HEK293 (cell line): ENCODE measurements around the gene HERC4.

Experiments used
- FEZF1 ChIP-seq: fragments of 450-650 bp; formaldehyde crosslinking; IDR thresholded peaks from 2 replicates; pipeline ENCODE4 v1.5.1; 2016; ENCODE audit warnings: missing biosample characterization, missing genetic modification characterization
- INSM2 ChIP-seq: fragments of 450-650 bp; formaldehyde crosslinking; IDR thresholded peaks from 2 replicates; pipeline ENCODE4 v1.5.1; 2016; ENCODE audit warnings: missing biosample characterization, missing genetic modification characterization
- PATZ1 ChIP-seq: fragments of 450-650 bp; formaldehyde crosslinking; IDR thresholded peaks from 2 replicates; pipeline ENCODE4 v1.5.1; 2016; ENCODE audit warnings: missing biosample characterization, missing genetic modification characterization
- PBX3 ChIP-seq: sonication (generic); formaldehyde crosslinking; IDR thresholded peaks from 2 replicates; pipeline ENCODE4 v1.8.1; 2022; ENCODE audit warnings: mild to moderate bottlenecking, moderate library complexity, missing genetic modification reagents
- PRDM10 ChIP-seq: fragments of 450-650 bp; formaldehyde crosslinking; IDR thresholded peaks from 2 replicates; pipeline ENCODE4 v1.5.1; 2016; ENCODE audit warnings: missing biosample characterization, missing genetic modification characterization
- SALL2 ChIP-seq: fragments of 450-650 bp; formaldehyde crosslinking; IDR thresholded peaks from 2 replicates; pipeline ENCODE4 v1.5.0; 2017; ENCODE audit warnings: missing biosample characterization, mild to moderate bottlenecking, missing genetic modification characterization, borderline replicate concordance
- SP7 ChIP-seq: fragments of 450-650 bp; formaldehyde crosslinking; IDR thresholded peaks from 2 replicates; pipeline ENCODE4 v1.5.1; 2016; ENCODE audit warnings: missing biosample characterization, missing genetic modification characterization
- WT1 ChIP-seq: fragments of 450-650 bp; formaldehyde crosslinking; IDR thresholded peaks from 2 replicates; pipeline ENCODE4 v1.5.1; 2016; ENCODE audit warnings: missing biosample characterization, missing genetic modification characterization
- YY1 ChIP-seq: fragments of 450-650 bp; formaldehyde crosslinking; IDR thresholded peaks from 2 replicates; pipeline ENCODE4 v1.5.1; 2018; ENCODE audit warnings: missing biosample characterization, missing genetic modification characterization
- ZBTB48 ChIP-seq: fragments of 450-650 bp; formaldehyde crosslinking; IDR thresholded peaks from 2 replicates; pipeline ENCODE4 v1.5.1; 2016; ENCODE audit warnings: missing biosample characterization, missing genetic modification characterization
- ZEB2 ChIP-seq: fragments of 450-650 bp; formaldehyde crosslinking; IDR thresholded peaks from 2 replicates; pipeline ENCODE4 v1.5.1; 2016; ENCODE audit warnings: missing biosample characterization, missing genetic modification characterization
- ZFP69B ChIP-seq: fragments of 450-650 bp; formaldehyde crosslinking; IDR thresholded peaks from 2 replicates; pipeline ENCODE4 v1.5.1; 2016; ENCODE audit warnings: missing biosample characterization, missing genetic modification characterization
- ZNF112 ChIP-seq: fragments of 450-650 bp; formaldehyde crosslinking; IDR thresholded peaks from 2 replicates; pipeline ENCODE4 v1.5.0; 2017; ENCODE audit warnings: missing biosample characterization, missing genetic modification characterization
- ZNF174 ChIP-seq: fragments of 450-650 bp; formaldehyde crosslinking; IDR thresholded peaks from 2 replicates; pipeline ENCODE4 v1.5.0; 2017; ENCODE audit warnings: missing biosample characterization, mild to moderate bottlenecking, missing genetic modification characterization
- ZNF280D ChIP-seq: fragments of 450-650 bp; formaldehyde crosslinking; IDR thresholded peaks from 2 replicates; pipeline ENCODE4 v1.5.1; 2016; ENCODE audit warnings: missing biosample characterization, missing genetic modification characterization
- ZNF335 ChIP-seq: fragments of 450-650 bp; formaldehyde crosslinking; conservative IDR thresholded peaks from 2 replicates; pipeline ENCODE4 v1.5.1; 2016; ENCODE audit warnings: missing biosample characterization, missing genetic modification characterization
- ZNF341 ChIP-seq: fragments of 450-650 bp; formaldehyde crosslinking; IDR thresholded peaks from 2 replicates; pipeline ENCODE4; 2016; ENCODE audit warnings: low read depth, missing biosample characterization, missing genetic modification characterization
- ZNF366 ChIP-seq: fragments of 450-650 bp; formaldehyde crosslinking; conservative IDR thresholded peaks from 2 replicates; pipeline ENCODE4 v1.5.1; 2016; ENCODE audit warnings: missing biosample characterization, missing genetic modification characterization
- ZNF48 ChIP-seq: fragments of 450-650 bp; formaldehyde crosslinking; IDR thresholded peaks from 2 replicates; pipeline ENCODE4 v1.5.1; 2016; ENCODE audit warnings: missing biosample characterization, missing genetic modification characterization
- ZNF501 ChIP-seq: fragments of 450-650 bp; formaldehyde crosslinking; IDR thresholded peaks from 2 replicates; pipeline ENCODE4 v1.5.1; 2016; ENCODE audit warnings: missing biosample characterization, missing genetic modification characterization
- ZNF600 ChIP-seq: fragments of 450-650 bp; formaldehyde crosslinking; IDR thresholded peaks from 2 replicates; pipeline ENCODE4 v1.5.1; 2016; ENCODE audit warnings: missing biosample characterization, missing genetic modification characterization
- TF ChIP-seq, protein P1 (sequence below): fragments of 450-650 bp; formaldehyde crosslinking; IDR thresholded peaks from 2 replicates; pipeline ENCODE4 v1.5.1; 2016; ENCODE audit warnings: missing biosample characterization, missing genetic modification characterization
- TF ChIP-seq, protein P2 (sequence below): fragments of 450-650 bp; formaldehyde crosslinking; IDR thresholded peaks from 2 replicates; pipeline ENCODE4 v1.5.1; 2016; ENCODE audit warnings: missing biosample characterization, missing genetic modification characterization

Gene HERC4

GRCh38 chr10:68096913-68097516 lies 21.9 kb upstream of the HERC4 start (continued):
- TF ChIP-seq, protein P1, sequence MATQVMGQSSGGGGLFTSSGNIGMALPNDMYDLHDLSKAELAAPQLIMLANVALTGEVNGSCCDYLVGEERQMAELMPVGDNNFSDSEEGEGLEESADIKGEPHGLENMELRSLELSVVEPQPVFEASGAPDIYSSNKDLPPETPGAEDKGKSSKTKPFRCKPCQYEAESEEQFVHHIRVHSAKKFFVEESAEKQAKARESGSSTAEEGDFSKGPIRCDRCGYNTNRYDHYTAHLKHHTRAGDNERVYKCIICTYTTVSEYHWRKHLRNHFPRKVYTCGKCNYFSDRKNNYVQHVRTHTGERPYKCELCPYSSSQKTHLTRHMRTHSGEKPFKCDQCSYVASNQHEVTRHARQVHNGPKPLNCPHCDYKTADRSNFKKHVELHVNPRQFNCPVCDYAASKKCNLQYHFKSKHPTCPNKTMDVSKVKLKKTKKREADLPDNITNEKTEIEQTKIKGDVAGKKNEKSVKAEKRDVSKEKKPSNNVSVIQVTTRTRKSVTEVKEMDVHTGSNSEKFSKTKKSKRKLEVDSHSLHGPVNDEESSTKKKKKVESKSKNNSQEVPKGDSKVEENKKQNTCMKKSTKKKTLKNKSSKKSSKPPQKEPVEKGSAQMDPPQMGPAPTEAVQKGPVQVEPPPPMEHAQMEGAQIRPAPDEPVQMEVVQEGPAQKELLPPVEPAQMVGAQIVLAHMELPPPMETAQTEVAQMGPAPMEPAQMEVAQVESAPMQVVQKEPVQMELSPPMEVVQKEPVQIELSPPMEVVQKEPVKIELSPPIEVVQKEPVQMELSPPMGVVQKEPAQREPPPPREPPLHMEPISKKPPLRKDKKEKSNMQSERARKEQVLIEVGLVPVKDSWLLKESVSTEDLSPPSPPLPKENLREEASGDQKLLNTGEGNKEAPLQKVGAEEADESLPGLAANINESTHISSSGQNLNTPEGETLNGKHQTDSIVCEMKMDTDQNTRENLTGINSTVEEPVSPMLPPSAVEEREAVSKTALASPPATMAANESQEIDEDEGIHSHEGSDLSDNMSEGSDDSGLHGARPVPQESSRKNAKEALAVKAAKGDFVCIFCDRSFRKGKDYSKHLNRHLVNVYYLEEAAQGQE (tag by site-specific recombination): no peak
- TF ChIP-seq ZNF48 (no peak), SP7 (peak; percentile 86), ZBTB48 (tag by site-specific recombination) (no peak), FEZF1 (tag by site-specific recombination) (no peak), PBX3 (CRISPR knock-in tag) (no peak), ZNF600 (tag by site-specific recombination) (no peak), ZNF366 (tag by site-specific recombination) (peak; percentile 68), YY1 (no peak), ZNF112 (tag by site-specific recombination) (no peak), WT1 (tag by site-specific recombination) (no peak), ZEB2 (tag by site-specific recombination) (peak; percentile 72; the same call in 1 of the 2 replicates), ZNF335 (no peak; the same call in 1 of the 2 replicates), INSM2 (peak; percentile 55), PRDM10 (peak; percentile 48), ZNF341 (no peak), ZNF174 (tag by site-specific recombination) (no peak), ZNF280D (tag by site-specific recombination) (no peak), SALL2 (tag by site-specific recombination) (no peak), ZFP69B (tag by site-specific recombination) (0 out of 2 replicates have a peak, but pooled peaks have one; percentile 50), ZNF501 (tag by site-specific recombination) (no peak), PATZ1 (peak; percentile 51)
- TF ChIP-seq, protein P2, sequence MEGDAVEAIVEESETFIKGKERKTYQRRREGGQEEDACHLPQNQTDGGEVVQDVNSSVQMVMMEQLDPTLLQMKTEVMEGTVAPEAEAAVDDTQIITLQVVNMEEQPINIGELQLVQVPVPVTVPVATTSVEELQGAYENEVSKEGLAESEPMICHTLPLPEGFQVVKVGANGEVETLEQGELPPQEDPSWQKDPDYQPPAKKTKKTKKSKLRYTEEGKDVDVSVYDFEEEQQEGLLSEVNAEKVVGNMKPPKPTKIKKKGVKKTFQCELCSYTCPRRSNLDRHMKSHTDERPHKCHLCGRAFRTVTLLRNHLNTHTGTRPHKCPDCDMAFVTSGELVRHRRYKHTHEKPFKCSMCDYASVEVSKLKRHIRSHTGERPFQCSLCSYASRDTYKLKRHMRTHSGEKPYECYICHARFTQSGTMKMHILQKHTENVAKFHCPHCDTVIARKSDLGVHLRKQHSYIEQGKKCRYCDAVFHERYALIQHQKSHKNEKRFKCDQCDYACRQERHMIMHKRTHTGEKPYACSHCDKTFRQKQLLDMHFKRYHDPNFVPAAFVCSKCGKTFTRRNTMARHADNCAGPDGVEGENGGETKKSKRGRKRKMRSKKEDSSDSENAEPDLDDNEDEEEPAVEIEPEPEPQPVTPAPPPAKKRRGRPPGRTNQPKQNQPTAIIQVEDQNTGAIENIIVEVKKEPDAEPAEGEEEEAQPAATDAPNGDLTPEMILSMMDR (tag by site-specific recombination): no peak
